Neural crest cell (in vitro differentiated cells): Measurements from ENCODE around the gene CDC23. TPM values are rescaled to one million over a fixed set of nuclear protein-coding genes. Genes with fewer than 3 reads are reported as not detected.
"Not testable (repeated sequence)": the region's sequence is repeated elsewhere in the genome, so short reads cannot be mapped to it uniquely, and the experiment has no call there.

Experiments used
- DNase-seq: peaks from one replicate; pipeline ENCODE4 v3.0.0; 2021; ENCODE audit warnings: low read depth, mixed read lengths, low spot score
- H3K27ac Mint-ChIP-seq: one replicate; pipeline ENCODE4 v1.8.0; 2021; ENCODE audit warnings: mild to moderate bottlenecking, mixed read lengths; ENCODE audit not compliant: unreplicated experiment
- H3K27me3 Mint-ChIP-seq: 2 replicates; pipeline ENCODE4 v1.8.0; 2021; ENCODE audit warnings: low read depth, mild to moderate bottlenecking, mixed read lengths
- H3K36me3 Mint-ChIP-seq: 2 replicates; pipeline ENCODE4 v1.8.0; 2021; ENCODE audit warnings: low read depth, mild to moderate bottlenecking, mixed read lengths
- H3K4me1 Mint-ChIP-seq: 2 replicates; pipeline ENCODE4 v1.8.0; 2021; ENCODE audit warnings: mixed read lengths
- H3K4me3 Mint-ChIP-seq: one replicate; pipeline ENCODE4 v1.8.0; 2021; ENCODE audit warnings: mild to moderate bottlenecking, mixed read lengths
- H3K9me3 Mint-ChIP-seq: 2 replicates; pipeline ENCODE4 v1.8.0; 2021; ENCODE audit warnings: mixed read lengths
- CTCF ChIP-seq: fragments of 200-600 bp; sonication (generic); conservative IDR thresholded peaks from 2 replicates; pipeline ENCODE4 v1.5.0; 2021; ENCODE audit warnings: antibody characterized with exemption, mild to moderate bottlenecking
- long read RNA-seq: library from polyadenylated mRNA; unstranded; transcript quantifications from one replicate; pipeline ENCODE4 v2.0.0, GENCODE V29; 2020
- total RNA-seq: library from RNA; stranded (reverse); gene quantifications from 2 replicates; pipeline ENCODE4 v1.2.1, GENCODE V29; 2021

Gene CDC23
- total RNA-seq: 55.0 and 56.9 TPM in 2 replicates
- long read RNA-seq, transcript CDC23-202 (16 exons, 3,155 nt): major isoform, 187 of 213 reads
- long read RNA-seq, partial matches to known transcripts: 13 of 213 reads
- long read RNA-seq, other reads (novel, unspliced or antisense): 10 of 213 reads

GRCh38 chr5:138213161-138214029 is at the start of gene CDC23:
CDC23 (minus strand) TSS chr5:138213323; CDS start chr5:138213312, 11 bp downstream.
- Mint-ChIP-seq H3K4me3 (peak within 1 kb of the TSS; percentile 99), H3K4me1 (peaks cover 24% of the 10 kb centered on the region), H3K27ac (peak within 1 kb of the TSS; percentile 98), H3K27me3 (no peaks in the 10 kb centered on the region), H3K36me3 (no peaks in the 10 kb centered on the region), H3K9me3 (no peaks in the 10 kb centered on the region)
- TF ChIP-seq CTCF: no peak
- peak; percentile 86 for DNase-seq

- no peak overlapping the region for H3K27ac Mint-ChIP-seq
- H3K4me1 Mint-ChIP-seq: peaks cover 4% of the 10 kb centered on the region
- no peak for TF ChIP-seq CTCF
- no peaks in the 10 kb centered on the region for H3K36me3 Mint-ChIP-seq
- no peaks in the 10 kb centered on the region for H3K27me3 Mint-ChIP-seq
- no peak overlapping the region for H3K4me3 Mint-ChIP-seq
- no peak for DNase-seq
- H3K9me3 Mint-ChIP-seq: no peaks in the 10 kb centered on the region
Measured at GRCh38 chr5:138258704-138259292, 45.7 kb upstream of the CDC23 start.

GRCh38 chr5:138257583-138257982 is 44.5 kb upstream of the CDC23 start:
- H3K9me3 Mint-ChIP-seq: no peaks in the 10 kb centered on the region
- no peak overlapping the region for H3K27ac Mint-ChIP-seq
- no peaks in the 10 kb centered on the region for H3K27me3 Mint-ChIP-seq
- H3K36me3 Mint-ChIP-seq: no peaks in the 10 kb centered on the region
- peaks cover 4% of the 10 kb centered on the region for H3K4me1 Mint-ChIP-seq
- TF ChIP-seq CTCF: no peak
- H3K4me3 Mint-ChIP-seq: no peak overlapping the region
- no peak for DNase-seq

- no peaks in the 10 kb centered on the region for H3K27me3 Mint-ChIP-seq
- no peak overlapping the region for H3K4me3 Mint-ChIP-seq
- no peak for DNase-seq
- TF ChIP-seq CTCF: no peak
- H3K9me3 Mint-ChIP-seq: no peaks in the 10 kb centered on the region
- H3K27ac Mint-ChIP-seq: no peak overlapping the region
- H3K4me1 Mint-ChIP-seq: peaks cover 5% of the 10 kb centered on the region
- H3K36me3 Mint-ChIP-seq: no peaks in the 10 kb centered on the region
Measured at GRCh38 chr5:138252944-138253343, 39.8 kb upstream of the CDC23 start.

GRCh38 chr5:138247800-138248199 is 34.7 kb upstream of the CDC23 start:
- H3K27ac Mint-ChIP-seq, H3K27me3 Mint-ChIP-seq, DNase-seq, H3K4me3 Mint-ChIP-seq, H3K36me3 Mint-ChIP-seq, H3K9me3 Mint-ChIP-seq: not testable (repeated sequence)
- peaks cover 41% of the 10 kb centered on the region for H3K4me1 Mint-ChIP-seq

- peak overlapping the region; percentile 8 for H3K4me3 Mint-ChIP-seq
- H3K27ac Mint-ChIP-seq: peak overlapping the region; percentile 48
- H3K27me3 Mint-ChIP-seq: peaks cover 5% of the 10 kb centered on the region
- H3K36me3 Mint-ChIP-seq: no peaks in the 10 kb centered on the region
- no peaks in the 10 kb centered on the region for H3K9me3 Mint-ChIP-seq
- DNase-seq: no peak
- no peak for TF ChIP-seq CTCF
- H3K4me1 Mint-ChIP-seq: peaks cover 49% of the 10 kb centered on the region
Measured at GRCh38 chr5:138246822-138247221, 33.7 kb upstream of the CDC23 start.
